GM23338 (cell line): Measurements from ENCODE around the gene AIF1L. TPM values are rescaled to one million over a fixed set of nuclear protein-coding genes. Genes with fewer than 3 reads are reported as not detected.

Experiments
- CREB1 ChIP-seq: fragments of 250-450 bp; sonication (Bioruptor Pico); IDR thresholded peaks from 2 replicates; pipeline ENCODE4 v1.5.0; 2020; ENCODE audit warnings: low read depth, mild to moderate bottlenecking, moderate library complexity
- NANOG ChIP-seq: IDR thresholded peaks from 2 replicates; pipeline ENCODE4 v1.6.1; 2016; ENCODE audit warnings: antibody characterized with exemption, borderline replicate concordance
- POLR2AphosphoS5 ChIP-seq: IDR thresholded peaks from 2 replicates; pipeline ENCODE4 v1.6.1; 2016; ENCODE audit warnings: antibody characterized with exemption, low read depth
- STAT1 ChIP-seq: IDR thresholded peaks from one replicate; pipeline ENCODE4 v1.6.1; 2016; ENCODE audit warnings: antibody characterized with exemption; ENCODE audit not compliant: unreplicated experiment
- polyA plus RNA-seq: library from polyadenylated mRNA; unstranded; fragments of >200 nt; fragmentation: Nextera tagmentation; extraction: Ambion mirVana; gene quantifications from 2 replicates; pipeline ENCODE4 v1.2.1, GENCODE V29; 2016
- total RNA-seq: library from RNA; depleted of rRNA; stranded (reverse); fragments of >200 nt; shearing (Covaris generic); gene quantifications from 2 replicates; pipeline ENCODE4 v1.2.3, GENCODE V29; 2014
- TF ChIP-seq, protein P1 (sequence below): fragments of 250-450 bp; sonication (Bioruptor Pico); IDR thresholded peaks from 2 replicates; pipeline ENCODE4 v1.5.0; 2020; ENCODE audit warnings: mild to moderate bottlenecking, moderate library complexity
- TF ChIP-seq, protein P2 (sequence below): IDR thresholded peaks from one replicate; pipeline ENCODE4 v1.6.1; 2018; ENCODE audit warnings: antibody characterized with exemption; ENCODE audit not compliant: unreplicated experiment
- TF ChIP-seq, protein P3 (sequence below): IDR thresholded peaks from 2 replicates; pipeline ENCODE4 v1.6.1; 2016; ENCODE audit warnings: antibody characterized with exemption

Gene AIF1L
- total and polyA plus RNA-seq, 2 experiments from 2014 or later, result 76.4 to 87.8 TPM

DNA sequence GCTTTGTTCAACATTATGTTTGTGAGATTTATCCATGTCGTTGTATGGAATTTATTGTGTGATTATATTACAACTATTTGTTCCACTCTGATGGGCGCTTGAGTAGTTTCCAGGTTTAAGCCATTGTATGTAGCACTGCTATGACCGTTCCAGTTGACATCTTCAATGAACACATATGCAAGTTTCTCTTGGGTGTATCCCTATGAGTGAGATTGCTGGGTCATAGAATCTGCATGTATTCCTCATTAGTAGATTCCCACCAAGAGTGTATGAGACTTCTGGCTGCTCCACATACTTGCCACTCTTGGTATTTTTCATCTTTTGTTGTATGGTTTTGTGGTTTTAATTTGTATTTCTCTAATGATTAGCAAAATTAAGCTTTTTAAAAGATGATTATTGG, 51.9 kb downstream of the AIF1L start (continued):
- TF ChIP-seq, protein P1, sequence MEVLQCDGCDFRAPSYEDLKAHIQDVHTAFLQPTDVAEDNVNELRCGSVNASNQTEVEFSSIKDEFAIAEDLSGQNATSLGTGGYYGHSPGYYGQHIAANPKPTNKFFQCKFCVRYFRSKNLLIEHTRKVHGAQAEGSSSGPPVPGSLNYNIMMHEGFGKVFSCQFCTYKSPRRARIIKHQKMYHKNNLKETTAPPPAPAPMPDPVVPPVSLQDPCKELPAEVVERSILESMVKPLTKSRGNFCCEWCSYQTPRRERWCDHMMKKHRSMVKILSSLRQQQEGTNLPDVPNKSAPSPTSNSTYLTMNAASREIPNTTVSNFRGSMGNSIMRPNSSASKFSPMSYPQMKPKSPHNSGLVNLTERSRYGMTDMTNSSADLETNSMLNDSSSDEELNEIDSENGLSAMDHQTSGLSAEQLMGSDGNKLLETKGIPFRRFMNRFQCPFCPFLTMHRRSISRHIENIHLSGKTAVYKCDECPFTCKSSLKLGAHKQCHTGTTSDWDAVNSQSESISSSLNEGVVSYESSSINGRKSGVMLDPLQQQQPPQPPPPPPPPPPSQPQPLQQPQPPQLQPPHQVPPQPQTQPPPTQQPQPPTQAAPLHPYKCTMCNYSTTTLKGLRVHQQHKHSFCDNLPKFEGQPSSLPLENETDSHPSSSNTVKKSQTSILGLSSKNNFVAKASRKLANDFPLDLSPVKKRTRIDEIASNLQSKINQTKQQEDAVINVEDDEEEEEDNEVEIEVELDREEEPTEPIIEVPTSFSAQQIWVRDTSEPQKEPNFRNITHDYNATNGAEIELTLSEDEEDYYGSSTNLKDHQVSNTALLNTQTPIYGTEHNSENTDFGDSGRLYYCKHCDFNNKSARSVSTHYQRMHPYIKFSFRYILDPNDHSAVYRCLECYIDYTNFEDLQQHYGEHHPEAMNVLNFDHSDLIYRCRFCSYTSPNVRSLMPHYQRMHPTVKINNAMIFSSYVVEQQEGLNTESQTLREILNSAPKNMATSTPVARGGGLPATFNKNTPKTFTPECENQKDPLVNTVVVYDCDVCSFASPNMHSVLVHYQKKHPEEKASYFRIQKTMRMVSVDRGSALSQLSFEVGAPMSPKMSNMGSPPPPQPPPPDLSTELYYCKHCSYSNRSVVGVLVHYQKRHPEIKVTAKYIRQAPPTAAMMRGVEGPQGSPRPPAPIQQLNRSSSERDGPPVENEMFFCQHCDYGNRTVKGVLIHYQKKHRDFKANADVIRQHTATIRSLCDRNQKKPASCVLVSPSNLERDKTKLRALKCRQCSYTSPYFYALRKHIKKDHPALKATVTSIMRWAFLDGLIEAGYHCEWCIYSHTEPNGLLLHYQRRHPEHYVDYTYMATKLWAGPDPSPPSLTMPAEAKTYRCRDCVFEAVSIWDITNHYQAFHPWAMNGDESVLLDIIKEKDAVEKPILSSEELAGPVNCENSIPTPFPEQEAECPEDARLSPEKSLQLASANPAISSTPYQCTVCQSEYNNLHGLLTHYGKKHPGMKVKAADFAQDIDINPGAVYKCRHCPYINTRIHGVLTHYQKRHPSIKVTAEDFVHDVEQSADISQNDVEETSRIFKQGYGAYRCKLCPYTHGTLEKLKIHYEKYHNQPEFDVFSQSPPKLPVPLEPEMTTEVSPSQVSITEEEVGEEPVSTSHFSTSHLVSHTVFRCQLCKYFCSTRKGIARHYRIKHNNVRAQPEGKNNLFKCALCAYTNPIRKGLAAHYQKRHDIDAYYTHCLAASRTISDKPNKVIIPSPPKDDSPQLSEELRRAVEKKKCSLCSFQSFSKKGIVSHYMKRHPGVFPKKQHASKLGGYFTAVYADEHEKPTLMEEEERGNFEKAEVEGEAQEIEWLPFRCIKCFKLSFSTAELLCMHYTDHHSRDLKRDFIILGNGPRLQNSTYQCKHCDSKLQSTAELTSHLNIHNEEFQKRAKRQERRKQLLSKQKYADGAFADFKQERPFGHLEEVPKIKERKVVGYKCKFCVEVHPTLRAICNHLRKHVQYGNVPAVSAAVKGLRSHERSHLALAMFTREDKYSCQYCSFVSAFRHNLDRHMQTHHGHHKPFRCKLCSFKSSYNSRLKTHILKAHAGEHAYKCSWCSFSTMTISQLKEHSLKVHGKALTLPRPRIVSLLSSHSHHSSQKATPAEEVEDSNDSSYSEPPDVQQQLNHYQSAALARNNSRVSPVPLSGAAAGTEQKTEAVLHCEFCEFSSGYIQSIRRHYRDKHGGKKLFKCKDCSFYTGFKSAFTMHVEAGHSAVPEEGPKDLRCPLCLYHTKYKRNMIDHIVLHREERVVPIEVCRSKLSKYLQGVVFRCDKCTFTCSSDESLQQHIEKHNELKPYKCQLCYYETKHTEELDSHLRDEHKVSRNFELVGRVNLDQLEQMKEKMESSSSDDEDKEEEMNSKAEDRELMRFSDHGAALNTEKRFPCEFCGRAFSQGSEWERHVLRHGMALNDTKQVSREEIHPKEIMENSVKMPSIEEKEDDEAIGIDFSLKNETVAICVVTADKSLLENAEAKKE (CRISPR knock-in tag), result no peak
- TF ChIP-seq CREB1 (no peak), STAT1 (no peak), POLR2AphosphoS5 (no peak), NANOG (no peak)
- TF ChIP-seq, protein P2, sequence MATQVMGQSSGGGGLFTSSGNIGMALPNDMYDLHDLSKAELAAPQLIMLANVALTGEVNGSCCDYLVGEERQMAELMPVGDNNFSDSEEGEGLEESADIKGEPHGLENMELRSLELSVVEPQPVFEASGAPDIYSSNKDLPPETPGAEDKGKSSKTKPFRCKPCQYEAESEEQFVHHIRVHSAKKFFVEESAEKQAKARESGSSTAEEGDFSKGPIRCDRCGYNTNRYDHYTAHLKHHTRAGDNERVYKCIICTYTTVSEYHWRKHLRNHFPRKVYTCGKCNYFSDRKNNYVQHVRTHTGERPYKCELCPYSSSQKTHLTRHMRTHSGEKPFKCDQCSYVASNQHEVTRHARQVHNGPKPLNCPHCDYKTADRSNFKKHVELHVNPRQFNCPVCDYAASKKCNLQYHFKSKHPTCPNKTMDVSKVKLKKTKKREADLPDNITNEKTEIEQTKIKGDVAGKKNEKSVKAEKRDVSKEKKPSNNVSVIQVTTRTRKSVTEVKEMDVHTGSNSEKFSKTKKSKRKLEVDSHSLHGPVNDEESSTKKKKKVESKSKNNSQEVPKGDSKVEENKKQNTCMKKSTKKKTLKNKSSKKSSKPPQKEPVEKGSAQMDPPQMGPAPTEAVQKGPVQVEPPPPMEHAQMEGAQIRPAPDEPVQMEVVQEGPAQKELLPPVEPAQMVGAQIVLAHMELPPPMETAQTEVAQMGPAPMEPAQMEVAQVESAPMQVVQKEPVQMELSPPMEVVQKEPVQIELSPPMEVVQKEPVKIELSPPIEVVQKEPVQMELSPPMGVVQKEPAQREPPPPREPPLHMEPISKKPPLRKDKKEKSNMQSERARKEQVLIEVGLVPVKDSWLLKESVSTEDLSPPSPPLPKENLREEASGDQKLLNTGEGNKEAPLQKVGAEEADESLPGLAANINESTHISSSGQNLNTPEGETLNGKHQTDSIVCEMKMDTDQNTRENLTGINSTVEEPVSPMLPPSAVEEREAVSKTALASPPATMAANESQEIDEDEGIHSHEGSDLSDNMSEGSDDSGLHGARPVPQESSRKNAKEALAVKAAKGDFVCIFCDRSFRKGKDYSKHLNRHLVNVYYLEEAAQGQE, result no peak
- TF ChIP-seq, protein P3, sequence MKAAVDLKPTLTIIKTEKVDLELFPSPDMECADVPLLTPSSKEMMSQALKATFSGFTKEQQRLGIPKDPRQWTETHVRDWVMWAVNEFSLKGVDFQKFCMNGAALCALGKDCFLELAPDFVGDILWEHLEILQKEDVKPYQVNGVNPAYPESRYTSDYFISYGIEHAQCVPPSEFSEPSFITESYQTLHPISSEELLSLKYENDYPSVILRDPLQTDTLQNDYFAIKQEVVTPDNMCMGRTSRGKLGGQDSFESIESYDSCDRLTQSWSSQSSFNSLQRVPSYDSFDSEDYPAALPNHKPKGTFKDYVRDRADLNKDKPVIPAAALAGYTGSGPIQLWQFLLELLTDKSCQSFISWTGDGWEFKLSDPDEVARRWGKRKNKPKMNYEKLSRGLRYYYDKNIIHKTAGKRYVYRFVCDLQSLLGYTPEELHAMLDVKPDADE, result no peak
